HepG2 (cell line): Measurements from ENCODE around the gene KANSL1. TPM values are rescaled to one million over a fixed set of nuclear protein-coding genes. Genes with fewer than 3 reads are reported as not detected.

Source experiments
- ARNT2 ChIP-seq: sonication (generic); formaldehyde crosslinking; IDR thresholded peaks from 2 replicates; pipeline ENCODE4 v1.8.0; 2022; ENCODE audit warnings: mild to moderate bottlenecking, low read depth, missing genetic modification reagents, moderate library complexity
- ATRX ChIP-seq: sonication (generic); formaldehyde crosslinking; IDR thresholded peaks from 2 replicates; pipeline ENCODE4 v1.4.0; 2020; ENCODE audit warnings: missing genetic modification reagents, borderline replicate concordance
- DNMT3B ChIP-seq: conservative IDR thresholded peaks from 2 replicates; pipeline ENCODE4 v1.6.1; 2016; ENCODE audit warnings: missing biosample characterization, control low read depth
- EZH2 ChIP-seq: conservative IDR thresholded peaks from 2 replicates; pipeline ENCODE4 v1.6.1; 2012; ENCODE audit warnings: mild to moderate bottlenecking, low read depth, low read length, moderate library complexity
- GABPA ChIP-seq, 2 experiments: IDR thresholded peaks; 2 replicates each; pipeline ENCODE4 v1.6.1; 2011 to 2016; ENCODE audit warnings: low read depth in 2 of 2, low read length in 1 of 2, missing biosample characterization in 1 of 2, missing genetic modification characterization in 1 of 2
- HNRNPLL ChIP-seq: fragments of 200-400 bp; formaldehyde crosslinking; IDR thresholded peaks from 2 replicates; pipeline ENCODE4 v1.6.1; 2017; ENCODE audit warnings: mild to moderate bottlenecking, low read depth, low read length; ENCODE audit not compliant: poor library complexity, severe bottlenecking
- ISX ChIP-seq: sonication (generic); formaldehyde crosslinking; conservative IDR thresholded peaks from 2 replicates; pipeline ENCODE4 v1.5.0; 2020; ENCODE audit warnings: missing genetic modification reagents
- NKX3-1 ChIP-seq: sonication (generic); formaldehyde crosslinking; IDR thresholded peaks from 2 replicates; pipeline ENCODE4 v1.5.0; 2020; ENCODE audit warnings: missing genetic modification reagents
- POLR2G ChIP-seq: fragments of 200-400 bp; formaldehyde crosslinking; IDR thresholded peaks from 2 replicates; pipeline ENCODE4 v1.6.1; 2018; ENCODE audit warnings: mild to moderate bottlenecking, low read depth, low read length, moderate library complexity
- RFX5 ChIP-seq: IDR thresholded peaks from 2 replicates; pipeline ENCODE4 v1.6.1; 2011; ENCODE audit warnings: low read depth, low read length, improper control_type of control experiment
- SNRNP70 ChIP-seq: fragments of 200-400 bp; formaldehyde crosslinking; IDR thresholded peaks from 2 replicates; pipeline ENCODE4 v1.6.1; 2017; ENCODE audit warnings: mild to moderate bottlenecking, low read depth, low read length, moderate library complexity
- SP5 ChIP-seq: IDR thresholded peaks from 2 replicates; pipeline ENCODE4 v1.6.1; 2016; ENCODE audit warnings: low read depth, borderline replicate concordance
- ZMYM4 ChIP-seq: sonication (generic); formaldehyde crosslinking; IDR thresholded peaks from 2 replicates; pipeline ENCODE4 v1.8.1; 2023; ENCODE audit warnings: mild to moderate bottlenecking, missing genetic modification reagents
- ZNF121 ChIP-seq: sonication (generic); formaldehyde crosslinking; IDR thresholded peaks from 2 replicates; pipeline ENCODE4 v1.5.0; 2020; ENCODE audit warnings: mild to moderate bottlenecking, missing genetic modification reagents
- ZNF124 ChIP-seq: sonication (generic); formaldehyde crosslinking; IDR thresholded peaks from 2 replicates; pipeline ENCODE4 v1.4.0; 2020; ENCODE audit warnings: missing genetic modification reagents
- ZNF446 ChIP-seq: sonication (generic); formaldehyde crosslinking; IDR thresholded peaks from 2 replicates; pipeline ENCODE4 v1.5.0; 2020; ENCODE audit warnings: mild to moderate bottlenecking, missing genetic modification reagents
- ZNF562 ChIP-seq: sonication (generic); formaldehyde crosslinking; IDR thresholded peaks from 2 replicates; pipeline ENCODE4 v1.8.0; 2022; ENCODE audit warnings: missing genetic modification reagents, borderline replicate concordance
- ZNF605 ChIP-seq: sonication (generic); formaldehyde crosslinking; IDR thresholded peaks from 2 replicates; pipeline ENCODE4 v1.8.0; 2022; ENCODE audit warnings: mild to moderate bottlenecking, missing genetic modification reagents
- ZNF773 ChIP-seq: sonication (generic); formaldehyde crosslinking; IDR thresholded peaks from 2 replicates; pipeline ENCODE4 v1.4.0; 2020; ENCODE audit warnings: missing genetic modification reagents, borderline replicate concordance
- polyA plus RNA-seq, 8 experiments: library from polyadenylated mRNA; depleted of rRNA in 3 of 8; stranded (reverse) in 7 of 8; unstranded in 1 of 8; fragments of >200 nt; fragmentation: Illumina TruSeq in 4 of 8; extraction: Trizol in 4 of 8; gene quantifications; 2 replicates each; pipeline versions ENCODE4 v1.2.1 to v1.2.3, GENCODE V29; 2011 to 2016; ENCODE audit warnings: low read depth in 4 of 8, missing spikeins in 1 of 8, mixed read lengths in 1 of 8; ENCODE audit not compliant: insufficient read depth in 1 of 8
- total RNA-seq, 5 experiments: library from RNA; depleted of rRNA; stranded (reverse); fragments of >200 nt; fragmentation: Illumina TruSeq; extraction: Trizol; gene quantifications; 2 replicates each; pipeline ENCODE4 v1.2.3, GENCODE V29; 2016; ENCODE audit warnings: low read depth in 1 of 5
- TF ChIP-seq, protein P1 (sequence below): sonication (generic); formaldehyde crosslinking; conservative IDR thresholded peaks from 2 replicates; pipeline ENCODE4 v1.4.0; 2020; ENCODE audit warnings: missing genetic modification reagents
- TF ChIP-seq, protein P2 (sequence below): sonication (generic); formaldehyde crosslinking; IDR thresholded peaks from 2 replicates; pipeline ENCODE4 v1.8.1; 2023; ENCODE audit warnings: missing genetic modification reagents, inconsistent platforms, borderline replicate concordance
- TF ChIP-seq, protein P3 (sequence below): sonication (generic); formaldehyde crosslinking; IDR thresholded peaks from 2 replicates; pipeline ENCODE4 v1.5.1; 2020; ENCODE audit warnings: mild to moderate bottlenecking, missing genetic modification reagents, moderate library complexity
- TF ChIP-seq, protein P4 (sequence below): sonication (generic); formaldehyde crosslinking; IDR thresholded peaks from 2 replicates; pipeline ENCODE4 v1.8.0; 2022; ENCODE audit warnings: missing genetic modification reagents, low read depth, mild to moderate bottlenecking, borderline replicate concordance

The KANSL1 gene
- total and polyA plus RNA-seq, 2 of the 13 experiments (the other 11 are each of a cell fraction or from before 2014, with no cell fraction given): 24.0 to 59.6 TPM

DNA sequence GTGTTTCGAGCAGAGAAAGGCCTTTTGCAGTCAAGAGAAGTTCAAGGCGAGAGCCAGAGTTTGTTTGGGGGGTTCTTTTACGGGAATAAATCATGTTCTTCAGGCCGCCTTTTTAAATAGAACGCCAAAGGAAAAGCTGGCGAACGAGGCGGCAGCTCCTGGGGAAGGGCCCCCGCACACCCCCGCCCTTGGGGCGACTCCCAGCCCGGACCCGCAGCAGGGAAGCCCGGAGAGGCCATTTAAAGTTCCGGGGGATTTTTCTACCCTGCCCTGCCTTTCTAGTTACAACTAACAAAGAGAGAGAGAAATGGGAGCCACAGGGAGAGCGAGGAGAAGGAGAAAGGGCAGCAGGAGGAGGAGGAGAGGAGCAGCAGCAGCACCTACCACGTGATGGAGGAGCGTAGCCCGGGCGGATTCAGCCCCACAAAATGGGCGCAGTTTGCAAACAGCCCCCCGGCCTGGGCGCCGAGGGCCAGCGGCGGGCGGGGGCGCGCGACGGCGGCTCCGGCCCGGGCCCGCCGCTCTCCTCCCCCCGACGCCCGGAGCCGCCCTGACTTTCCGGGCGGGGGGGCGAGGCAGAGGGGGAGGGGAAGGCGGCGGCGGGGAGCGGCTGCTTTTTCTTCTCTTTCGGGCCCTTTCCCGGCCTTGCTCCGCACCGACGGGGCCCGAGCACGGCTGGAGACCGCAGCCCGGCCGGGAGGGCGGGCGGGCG lies 634 bp downstream of the KANSL1 start (continued):
- no peak for TF ChIP-seq HNRNPLL
- TF ChIP-seq EZH2: no peak
- TF ChIP-seq, protein P1, sequence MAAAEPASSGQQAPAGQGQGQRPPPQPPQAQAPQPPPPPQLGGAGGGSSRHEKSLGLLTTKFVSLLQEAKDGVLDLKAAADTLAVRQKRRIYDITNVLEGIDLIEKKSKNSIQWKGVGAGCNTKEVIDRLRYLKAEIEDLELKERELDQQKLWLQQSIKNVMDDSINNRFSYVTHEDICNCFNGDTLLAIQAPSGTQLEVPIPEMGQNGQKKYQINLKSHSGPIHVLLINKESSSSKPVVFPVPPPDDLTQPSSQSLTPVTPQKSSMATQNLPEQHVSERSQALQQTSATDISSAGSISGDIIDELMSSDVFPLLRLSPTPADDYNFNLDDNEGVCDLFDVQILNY: no peak
- TF ChIP-seq GABPA (IDR thresholded peaks at IDR 0.05; ENCODE audit: low read depth, low read length): no peak
- peak; percentile 30; the same call in 1 of the 2 replicates for TF ChIP-seq GABPA (CRISPR knock-in tag; IDR thresholded peaks at IDR 0.05; ENCODE audit: low read depth)
- TF ChIP-seq ARNT2 (CRISPR knock-in tag): no peak
- no peak for TF ChIP-seq ZNF124 (CRISPR knock-in tag)
- TF ChIP-seq ZNF605 (CRISPR knock-in tag): peak; percentile 41
- TF ChIP-seq ZNF446 (CRISPR knock-in tag): no peak; the same call in 1 of the 2 replicates
- no peak for TF ChIP-seq ISX (CRISPR knock-in tag)
- no peak for TF ChIP-seq DNMT3B
- TF ChIP-seq NKX3-1 (CRISPR knock-in tag): no peak
- no peak for TF ChIP-seq ATRX
- TF ChIP-seq ZNF562 (CRISPR knock-in tag): no peak
- TF ChIP-seq, protein P2, sequence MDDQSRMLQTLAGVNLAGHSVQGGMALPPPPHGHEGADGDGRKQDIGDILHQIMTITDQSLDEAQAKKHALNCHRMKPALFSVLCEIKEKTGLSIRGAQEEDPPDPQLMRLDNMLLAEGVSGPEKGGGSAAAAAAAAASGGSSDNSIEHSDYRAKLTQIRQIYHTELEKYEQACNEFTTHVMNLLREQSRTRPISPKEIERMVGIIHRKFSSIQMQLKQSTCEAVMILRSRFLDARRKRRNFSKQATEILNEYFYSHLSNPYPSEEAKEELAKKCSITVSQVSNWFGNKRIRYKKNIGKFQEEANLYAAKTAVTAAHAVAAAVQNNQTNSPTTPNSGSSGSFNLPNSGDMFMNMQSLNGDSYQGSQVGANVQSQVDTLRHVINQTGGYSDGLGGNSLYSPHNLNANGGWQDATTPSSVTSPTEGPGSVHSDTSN (CRISPR knock-in tag): no peak
- TF ChIP-seq ZMYM4 (CRISPR knock-in tag): 0 out of 2 replicates have a peak, but pooled peaks have one; percentile 11
- TF ChIP-seq, protein P3, sequence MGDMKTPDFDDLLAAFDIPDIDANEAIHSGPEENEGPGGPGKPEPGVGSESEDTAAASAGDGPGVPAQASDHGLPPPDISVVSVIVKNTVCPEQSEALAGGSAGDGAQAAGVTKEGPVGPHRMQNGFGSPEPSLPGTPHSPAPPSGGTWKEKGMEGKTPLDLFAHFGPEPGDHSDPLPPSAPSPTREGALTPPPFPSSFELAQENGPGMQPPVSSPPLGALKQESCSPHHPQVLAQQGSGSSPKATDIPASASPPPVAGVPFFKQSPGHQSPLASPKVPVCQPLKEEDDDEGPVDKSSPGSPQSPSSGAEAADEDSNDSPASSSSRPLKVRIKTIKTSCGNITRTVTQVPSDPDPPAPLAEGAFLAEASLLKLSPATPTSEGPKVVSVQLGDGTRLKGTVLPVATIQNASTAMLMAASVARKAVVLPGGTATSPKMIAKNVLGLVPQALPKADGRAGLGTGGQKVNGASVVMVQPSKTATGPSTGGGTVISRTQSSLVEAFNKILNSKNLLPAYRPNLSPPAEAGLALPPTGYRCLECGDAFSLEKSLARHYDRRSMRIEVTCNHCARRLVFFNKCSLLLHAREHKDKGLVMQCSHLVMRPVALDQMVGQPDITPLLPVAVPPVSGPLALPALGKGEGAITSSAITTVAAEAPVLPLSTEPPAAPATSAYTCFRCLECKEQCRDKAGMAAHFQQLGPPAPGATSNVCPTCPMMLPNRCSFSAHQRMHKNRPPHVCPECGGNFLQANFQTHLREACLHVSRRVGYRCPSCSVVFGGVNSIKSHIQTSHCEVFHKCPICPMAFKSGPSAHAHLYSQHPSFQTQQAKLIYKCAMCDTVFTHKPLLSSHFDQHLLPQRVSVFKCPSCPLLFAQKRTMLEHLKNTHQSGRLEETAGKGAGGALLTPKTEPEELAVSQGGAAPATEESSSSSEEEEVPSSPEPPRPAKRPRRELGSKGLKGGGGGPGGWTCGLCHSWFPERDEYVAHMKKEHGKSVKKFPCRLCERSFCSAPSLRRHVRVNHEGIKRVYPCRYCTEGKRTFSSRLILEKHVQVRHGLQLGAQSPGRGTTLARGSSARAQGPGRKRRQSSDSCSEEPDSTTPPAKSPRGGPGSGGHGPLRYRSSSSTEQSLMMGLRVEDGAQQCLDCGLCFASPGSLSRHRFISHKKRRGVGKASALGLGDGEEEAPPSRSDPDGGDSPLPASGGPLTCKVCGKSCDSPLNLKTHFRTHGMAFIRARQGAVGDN (CRISPR knock-in tag): no peak; the same call in none of the 2 replicates
- TF ChIP-seq POLR2G: no peak
- TF ChIP-seq SP5 (CRISPR knock-in tag): 0 out of 2 replicates have a peak, but pooled peaks have one; percentile 19
- TF ChIP-seq ZNF773: no peak
- no peak for TF ChIP-seq RFX5
- no peak for TF ChIP-seq SNRNP70
- 0 out of 2 replicates have a peak, but pooled peaks have one; percentile 32 for TF ChIP-seq ZNF121
- TF ChIP-seq, protein P4, sequence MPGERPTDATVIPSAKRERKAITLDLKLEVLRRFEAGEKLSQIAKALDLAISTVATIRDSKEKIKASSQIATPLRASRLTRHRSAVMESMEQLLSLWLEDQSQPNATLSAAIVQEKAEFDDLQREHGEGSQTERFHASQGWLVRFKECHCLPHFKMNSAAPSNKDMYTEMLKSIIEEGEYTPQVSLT (CRISPR knock-in tag): no peak
